Measurements from ENCODE around the gene CELSR1.

GRCh38 chr22:46490538-46490937, 46.9 kb downstream of the CELSR1 start:
- TF ChIP-seq CTCF (IDR thresholded peaks at IDR 0.05) (no peak), POLR2A (IDR thresholded peaks at IDR 0.05) (no peak)

Data from lower leg skin (tissue), 3 donors.